Measurements from ENCODE around the gene BIRC3.
"Not testable (repeated sequence)": the region's sequence is repeated elsewhere in the genome, so short reads cannot be mapped to it uniquely, and the experiment has no call there.

BIRC3 gene

GRCh38 chr11:102295045-102295444, 22.2 kb upstream of the BIRC3 start:
- DNase-seq (ENCODE audit: low spot score), result no peak

GRCh38 chr11:102296757-102297156, 20.5 kb upstream of the BIRC3 start:
- DNase-seq (ENCODE audit: low spot score), result not testable (repeated sequence)

GRCh38 chr11:102300837-102301236, 16.4 kb upstream of the BIRC3 start:
- not testable (repeated sequence) for DNase-seq (ENCODE audit: low spot score)

- no peak for DNase-seq (ENCODE audit: low spot score)
Observed at GRCh38 chr11:102302241-102302640, 15.0 kb upstream of the BIRC3 start.

- no peak for DNase-seq (ENCODE audit: low spot score)
Observed at GRCh38 chr11:102304686-102305085, 12.6 kb upstream of the BIRC3 start.

GRCh38 chr11:102305352-102306047, 11.8 kb upstream of the BIRC3 start:
- no peak for DNase-seq (ENCODE audit: low spot score)

GRCh38 chr11:102306048-102306597, 11.2 kb upstream of the BIRC3 start:
- DNase-seq (ENCODE audit: low spot score), result peak; percentile 44

- DNase-seq (ENCODE audit: low spot score), result no peak
Observed at GRCh38 chr11:102306817-102307726, 10.2 kb upstream of the BIRC3 start.

- no peak for DNase-seq (ENCODE audit: low spot score)
Observed at GRCh38 chr11:102307727-102308038, 9.6 kb upstream of the BIRC3 start.

- no peak for DNase-seq (ENCODE audit: low spot score)
Observed at GRCh38 chr11:102309621-102310541, 7.4 kb upstream of the BIRC3 start.

- no peak for DNase-seq (ENCODE audit: low spot score)
Observed at GRCh38 chr11:102312667-102313066, 4.6 kb upstream of the BIRC3 start.

GRCh38 chr11:102313238-102313940, 3.9 kb upstream of the BIRC3 start:
- no peak for DNase-seq (ENCODE audit: low spot score)

- no peak for DNase-seq (ENCODE audit: low spot score)
Observed at GRCh38 chr11:102314784-102315183, 2.5 kb upstream of the BIRC3 start.

GRCh38 chr11:102316346-102316904, 859 bp upstream of the BIRC3 start:
- no peak for DNase-seq (ENCODE audit: low spot score)

GRCh38 chr11:102317768-102318103, 452 bp downstream of the BIRC3 start:
- DNase-seq (ENCODE audit: low spot score), result no peak

GRCh38 chr11:102318469-102318868, 1.2 kb downstream of the BIRC3 start:
- no peak for DNase-seq (ENCODE audit: low spot score)

GRCh38 chr11:102319544-102319943, 2.3 kb downstream of the BIRC3 start:
- no peak for DNase-seq (ENCODE audit: low spot score)

- no peak for DNase-seq (ENCODE audit: low spot score)
Observed at GRCh38 chr11:102320188-102320587, 2.9 kb downstream of the BIRC3 start.

- peak; percentile 67 for DNase-seq (ENCODE audit: low spot score)
Observed at GRCh38 chr11:102320679-102321078, 3.4 kb downstream of the BIRC3 start.

- DNase-seq (ENCODE audit: low spot score), result no peak
Observed at GRCh38 chr11:102322560-102322959, 5.3 kb downstream of the BIRC3 start.

All from pons (tissue), 1 donor.